GM12878 (cell line): ENCODE data around the gene CABLES1.

Experiments
- CEBPB ChIP-seq, 2 experiments: fragments of 150-350 bp in 1 of 2; IDR thresholded peaks; 2 replicates each; pipeline ENCODE4 v1.6.1; 2012 to 2014; ENCODE audit warnings: low read depth in 2 of 2, low read length in 2 of 2, borderline replicate concordance in 1 of 2, inconsistent platforms in 1 of 2
- CREM ChIP-seq: IDR thresholded peaks from 2 replicates; pipeline ENCODE4 v1.6.1; 2014; ENCODE audit warnings: antibody characterized with exemption, low read depth
- CTCF ChIP-seq, 3 experiments: IDR thresholded peaks in 2 of 3; conservative IDR thresholded peaks in 1 of 3; 2 replicates each; pipeline ENCODE4 v1.5.1; 2011; ENCODE audit warnings: low read depth in 3 of 3, low read length in 3 of 3, mild to moderate bottlenecking in 3 of 3, control low read depth in 2 of 3, moderate library complexity in 2 of 3, inconsistent platforms in 1 of 3, mixed read lengths in 1 of 3; ENCODE audit not compliant: control insufficient read depth in 2 of 3, insufficient read depth in 1 of 3; ENCODE audit errors: extremely low read depth in 1 of 3
- EP300 ChIP-seq, 2 experiments: fragments of 150-350 bp in 1 of 2; IDR thresholded peaks; 2 replicates each; pipeline ENCODE4 v1.6.1; 2011 to 2012; ENCODE audit warnings: low read depth in 2 of 2, low read length in 2 of 2, borderline replicate concordance in 1 of 2, improper control_type of control experiment in 1 of 2, inconsistent platforms in 1 of 2; ENCODE audit not compliant: control insufficient read depth in 1 of 2
- JUND ChIP-seq: IDR thresholded peaks from 2 replicates; pipeline ENCODE4 v1.6.1; 2012; ENCODE audit warnings: low read depth, mild to moderate bottlenecking, low read length, improper control_type of control experiment, moderate library complexity
- MAX ChIP-seq: IDR thresholded peaks from 2 replicates; pipeline ENCODE4 v1.6.1; 2012; ENCODE audit warnings: low read depth, low read length, improper control_type of control experiment
- POLR2AphosphoS5 ChIP-seq: IDR thresholded peaks from 2 replicates; pipeline ENCODE4 v1.6.1; 2011; ENCODE audit warnings: mild to moderate bottlenecking, low read length, inconsistent platforms
- REST ChIP-seq: IDR thresholded peaks from 2 replicates; pipeline ENCODE4 v1.6.1; 2012; ENCODE audit warnings: mild to moderate bottlenecking, low read depth, low read length
- SP1 ChIP-seq: IDR thresholded peaks from one replicate; pipeline ENCODE4 v1.6.1; 2011; ENCODE audit warnings: low read depth, low read length
- ZNF592 ChIP-seq: fragments of 450-650 bp; IDR thresholded peaks from 2 replicates; pipeline ENCODE4 v1.6.1; 2017; ENCODE audit warnings: mild to moderate bottlenecking, moderate library complexity

- TF ChIP-seq POLR2AphosphoS5 (no peak), CEBPB (IDR thresholded peaks at IDR 0.05; ENCODE audit: borderline replicate concordance in 1 of 2, low read depth in 2 of 2, low read length in 2 of 2) (no peak), REST (no peak), SP1 (no peak), ZNF592 (no peak), CTCF (IDR thresholded peaks at IDR 0.05 in 2 of 3, conservative IDR thresholded peaks at IDR 0.05 in 1 of 3; ENCODE audit: control insufficient read depth in 2 of 3, extremely low read depth in 1 of 3, insufficient read depth in 1 of 3, low read depth in 3 of 3, low read length in 3 of 3) (no peak), JUND (no peak), MAX (no peak), CREM (no peak), EP300 (IDR thresholded peaks at IDR 0.05; ENCODE audit: borderline replicate concordance in 1 of 2, control insufficient read depth in 1 of 2, low read depth in 2 of 2, low read length in 2 of 2) (no peak)
These were observed 63.0 kb downstream of the CABLES1 start for GRCh38 chr18:23198217-23198845.
